ENCODE data around the gene ITPR2.

The ITPR2 gene

DNA sequence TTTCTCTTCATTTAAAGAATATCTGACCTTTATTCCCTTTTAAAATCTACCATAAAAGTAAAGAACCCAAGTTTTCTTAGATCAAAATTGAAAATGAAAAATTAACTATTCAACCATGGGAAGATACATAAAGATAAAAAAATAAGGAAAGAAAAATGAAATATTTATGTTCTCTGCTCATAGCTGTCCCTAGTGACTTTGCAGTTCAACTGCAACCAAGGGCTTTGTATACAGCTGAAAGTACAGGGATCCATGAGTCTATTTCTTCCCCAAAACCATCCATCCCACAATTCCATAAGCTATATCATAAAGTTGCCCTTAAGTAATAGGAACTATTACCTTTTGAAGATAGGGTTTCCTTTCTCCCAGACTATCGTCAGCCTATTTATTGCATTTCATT is 113.1 kb downstream of the ITPR2 start:
- H3K4me3 ChIP-seq (ENCODE audit: low read length) = no peak overlapping the region
- TF ChIP-seq, protein P1, sequence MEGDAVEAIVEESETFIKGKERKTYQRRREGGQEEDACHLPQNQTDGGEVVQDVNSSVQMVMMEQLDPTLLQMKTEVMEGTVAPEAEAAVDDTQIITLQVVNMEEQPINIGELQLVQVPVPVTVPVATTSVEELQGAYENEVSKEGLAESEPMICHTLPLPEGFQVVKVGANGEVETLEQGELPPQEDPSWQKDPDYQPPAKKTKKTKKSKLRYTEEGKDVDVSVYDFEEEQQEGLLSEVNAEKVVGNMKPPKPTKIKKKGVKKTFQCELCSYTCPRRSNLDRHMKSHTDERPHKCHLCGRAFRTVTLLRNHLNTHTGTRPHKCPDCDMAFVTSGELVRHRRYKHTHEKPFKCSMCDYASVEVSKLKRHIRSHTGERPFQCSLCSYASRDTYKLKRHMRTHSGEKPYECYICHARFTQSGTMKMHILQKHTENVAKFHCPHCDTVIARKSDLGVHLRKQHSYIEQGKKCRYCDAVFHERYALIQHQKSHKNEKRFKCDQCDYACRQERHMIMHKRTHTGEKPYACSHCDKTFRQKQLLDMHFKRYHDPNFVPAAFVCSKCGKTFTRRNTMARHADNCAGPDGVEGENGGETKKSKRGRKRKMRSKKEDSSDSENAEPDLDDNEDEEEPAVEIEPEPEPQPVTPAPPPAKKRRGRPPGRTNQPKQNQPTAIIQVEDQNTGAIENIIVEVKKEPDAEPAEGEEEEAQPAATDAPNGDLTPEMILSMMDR (conservative IDR thresholded peaks at IDR 0.05; ENCODE audit: low read depth, low read length) = peak; percentile 43
- no peak for DNase-seq (ENCODE audit: low read depth)

DNA sequence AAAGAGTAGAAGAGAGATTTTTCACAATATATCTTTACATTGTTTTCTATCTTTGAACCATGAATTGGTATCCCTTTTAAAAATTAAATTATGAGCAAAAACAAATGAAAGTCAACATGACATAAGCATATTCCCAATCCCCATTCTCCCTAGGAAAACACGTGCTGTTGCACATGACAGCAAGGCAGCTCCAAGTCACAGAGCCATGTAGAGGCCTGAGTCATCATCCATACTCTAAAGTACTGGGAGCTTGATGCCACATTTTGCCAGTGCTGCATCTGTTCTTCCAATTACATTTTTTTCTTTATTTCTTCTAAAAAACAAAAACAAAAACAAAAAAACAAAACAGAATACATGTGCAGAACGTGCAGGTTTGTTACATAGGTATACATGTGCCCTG is 115.2 kb downstream of the ITPR2 start:
- TF ChIP-seq, protein P1 (conservative IDR thresholded peaks at IDR 0.05; ENCODE audit: low read depth, low read length) = no peak
- no peak overlapping the region for H3K4me3 ChIP-seq (ENCODE audit: low read length)
- DNase-seq (ENCODE audit: low read depth) = no peak

DNA sequence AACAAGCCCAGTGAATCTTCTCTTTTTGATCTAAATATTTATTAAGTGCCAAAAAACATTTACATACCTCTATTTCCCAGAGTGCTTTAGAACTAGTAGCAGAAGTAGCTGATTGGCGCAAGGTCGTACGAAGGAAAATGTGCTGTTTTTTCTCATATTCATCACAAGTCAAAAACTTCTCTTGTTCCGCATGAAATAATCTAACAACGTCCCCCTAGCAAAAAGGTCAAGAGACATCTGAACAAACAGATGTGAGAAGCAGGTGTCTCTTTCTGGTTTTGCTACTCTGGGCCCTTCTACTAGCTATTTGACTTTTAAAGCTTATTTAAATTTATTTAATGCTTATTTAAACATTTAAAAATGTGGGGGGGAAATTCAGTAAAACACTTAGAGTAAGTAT is 117.8 kb downstream of the ITPR2 start:
- TF ChIP-seq, protein P1 (conservative IDR thresholded peaks at IDR 0.05; ENCODE audit: low read depth, low read length) = no peak
- no peak overlapping the region for H3K4me3 ChIP-seq (ENCODE audit: low read length)
- no peak for DNase-seq (ENCODE audit: low read depth)

DNA sequence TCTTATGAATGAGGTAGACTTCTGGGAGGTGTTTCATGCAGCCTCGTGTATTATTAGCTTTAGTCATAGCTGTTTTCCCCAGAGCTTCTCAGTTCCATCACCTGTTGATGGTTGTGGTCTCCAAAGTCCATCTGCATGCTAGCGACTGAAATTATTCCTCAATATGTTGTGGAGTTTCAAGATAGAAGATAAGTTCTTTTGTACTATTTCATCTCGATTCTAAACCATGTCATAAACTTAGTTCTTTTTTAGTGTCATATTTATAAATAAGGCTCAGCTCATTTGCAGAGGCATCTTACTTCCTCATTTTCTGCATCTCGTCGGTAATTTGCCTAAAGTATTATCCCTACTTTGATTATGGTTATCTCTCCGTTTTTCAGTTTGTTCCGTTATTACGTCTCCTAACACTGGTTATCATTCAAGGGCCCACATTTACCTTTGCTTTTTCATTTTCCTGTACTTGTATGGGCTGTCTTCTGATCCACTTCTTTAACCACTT is 119.1 kb downstream of the ITPR2 start:
- DNase-seq (ENCODE audit: low read depth) = no peak

DNA sequence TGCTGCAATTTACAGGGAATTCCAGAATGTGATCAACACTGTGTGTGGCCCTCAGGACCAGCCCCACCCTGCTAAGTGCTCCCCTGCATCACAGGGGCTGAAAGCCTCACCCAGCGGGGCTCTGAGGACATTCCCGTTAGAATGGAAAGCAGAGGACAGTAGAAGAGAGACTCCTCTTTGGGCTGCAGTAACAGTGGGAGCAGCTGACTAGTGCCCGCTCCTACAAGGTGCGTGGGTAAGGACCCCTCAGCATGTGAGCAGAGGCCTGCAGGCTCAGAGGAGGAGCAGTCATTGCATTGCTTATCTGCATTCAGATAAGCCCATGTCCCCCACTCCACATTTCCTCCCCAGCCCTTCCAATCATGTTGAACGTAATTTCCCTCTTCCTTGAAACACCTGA is 120.1 kb downstream of the ITPR2 start:
- no peak overlapping the region for H3K4me3 ChIP-seq (ENCODE audit: low read length)
- TF ChIP-seq, protein P1 (conservative IDR thresholded peaks at IDR 0.05; ENCODE audit: low read depth, low read length) = no peak
- DNase-seq (ENCODE audit: low read depth) = no peak

More for the DNA sequence above, 119.1 kb downstream of the ITPR2 start:
- TF ChIP-seq, protein P1 (conservative IDR thresholded peaks at IDR 0.05; ENCODE audit: low read depth, low read length) = no peak
- no peak overlapping the region for H3K4me3 ChIP-seq (ENCODE audit: low read length)

DNA sequence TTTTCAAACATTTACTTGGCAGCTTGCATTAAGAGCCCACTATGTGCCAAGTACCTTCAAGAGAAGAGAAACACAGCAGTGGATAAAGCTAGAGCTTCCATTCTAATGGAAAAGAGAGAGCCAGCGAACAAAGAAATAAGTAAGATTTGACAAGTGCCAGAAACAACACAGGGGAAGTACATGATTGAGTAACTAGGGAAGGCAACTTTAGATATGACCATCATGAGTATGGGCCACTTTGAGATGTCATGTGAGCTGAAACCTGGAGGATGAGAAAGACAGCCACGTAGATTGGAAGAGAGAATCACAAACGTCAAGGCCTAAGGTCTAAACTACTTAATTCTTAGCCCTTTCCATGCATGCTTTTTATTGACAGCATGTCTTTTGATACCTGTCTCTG is 121.4 kb downstream of the ITPR2 start:
- no peak for DNase-seq (ENCODE audit: low read depth)
- TF ChIP-seq, protein P1 (conservative IDR thresholded peaks at IDR 0.05; ENCODE audit: low read depth, low read length) = no peak
- no peak overlapping the region for H3K4me3 ChIP-seq (ENCODE audit: low read length)

DNA sequence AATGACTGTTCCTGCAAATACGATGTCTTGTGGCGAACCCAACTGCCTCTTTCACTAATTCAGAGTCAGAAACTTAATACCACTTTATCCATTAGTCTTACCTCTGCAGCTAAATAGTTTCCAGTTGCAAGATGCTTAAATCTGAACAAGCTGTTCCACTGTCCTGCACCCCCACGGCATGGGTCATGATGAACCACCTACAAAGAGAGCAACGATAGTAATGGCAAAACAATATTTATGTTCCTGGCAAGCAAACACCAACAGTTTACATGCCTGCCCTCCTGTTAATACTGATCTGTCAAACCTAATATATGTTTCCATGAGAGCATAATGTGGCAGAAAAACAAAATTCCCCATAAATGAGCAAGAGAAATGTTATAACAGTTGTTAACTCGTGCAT is 121.9 kb downstream of the ITPR2 start:
- DNase-seq (ENCODE audit: low read depth) = no peak

More for the DNA sequence above, 121.9 kb downstream of the ITPR2 start:
- H3K4me3 ChIP-seq (ENCODE audit: low read length) = no peak overlapping the region
- TF ChIP-seq, protein P1 (conservative IDR thresholded peaks at IDR 0.05; ENCODE audit: low read depth, low read length) = no peak

Measured in retinal pigment epithelial cell (primary cell).